ENCODE results near the gene PAQR8. TPM values are rescaled to one million over a fixed set of nuclear protein-coding genes. Genes with fewer than 3 reads are reported as not detected.
"Not testable (repeated sequence)": the region's sequence is repeated elsewhere in the genome, so short reads cannot be mapped to it uniquely, and the experiment has no call there.

The PAQR8 gene
- total and polyA plus RNA-seq, 4 experiments from 2014 or later = 14.5 to 40.9 (median 33.3) TPM

- H3K36me3 ChIP-seq (ENCODE audit: insufficient read depth, low read length) = no peaks in the 10 kb centered on the region
- no peak for DNase-seq
- no peak overlapping the region for H3K27ac ChIP-seq (ENCODE audit: low read depth, low read length)
- H3K4me3 Mint-ChIP-seq = no peak overlapping the region
- CTCF ChIA-PET (ENCODE audit: partially characterized antibody) = interaction anchor here (1.0 to 1.5 kb wide), 2 partner anchors 140 to 360 kb away, joined by 3 to 4 read pairs; partner anchors contain the start of gene MCM3
- intact Hi-C loops (cut with micrococcal nuclease) = loop anchor here (10.0 kb wide), 2 partner anchors 359 to 1121 kb away; partner anchors contain the start of gene GCLC
- peaks cover 0 to 5% (median 1%) of the 10 kb centered on the region in 4 donors for H3K4me1 Mint-ChIP-seq
- H3K9me3 ChIP-seq (ENCODE audit: control insufficient read depth in 1 of 2, low read length in 2 of 2) = no peaks in the 10 kb centered on the region
- no peak overlapping the region for H3K4me3 ChIP-seq (ENCODE audit: low read length in 2 of 2)
- peaks cover 0 to 4% of the 10 kb centered on the region in 2 donors for H3K36me3 Mint-ChIP-seq
- no peak overlapping the region for H3K27ac Mint-ChIP-seq
- peaks cover 0 to 3% (median 0%) of the 10 kb centered on the region in 8 donors for H3K9me3 Mint-ChIP-seq
- H3K27me3 Mint-ChIP-seq = no peaks in the 10 kb centered on the region
- H3K4me1 ChIP-seq (ENCODE audit: insufficient read depth, low read length) = peaks cover 15% of the 10 kb centered on the region
- no peaks in the 10 kb centered on the region for H3K27me3 ChIP-seq (ENCODE audit: insufficient read depth, low read length)
- POLR2A ChIA-PET (ENCODE audit: partially characterized antibody) = interaction anchor here (1.3 kb wide), 1 partner anchor 139 kb away, joined by 3 read pairs; no protein-coding TSS in a partner anchor
These were observed 62.0 kb downstream of the PAQR8 start for GRCh38 chr6:52423971-52424381.

GRCh38 chr6:52424513-52424912 lies 62.6 kb downstream of the PAQR8 start:
- Mint-ChIP-seq H3K9me3 (peaks cover 0 to 3% (median 0%) of the 10 kb centered on the region in 8 donors), H3K27ac (no peak overlapping the region), H3K4me3 (no peak overlapping the region), H3K36me3 (peaks cover 0 to 3% of the 10 kb centered on the region in 2 donors), H3K4me1 (peaks cover 0 to under 1% (median under 1%) of the 10 kb centered on the region in 4 donors), H3K27me3 (no peaks in the 10 kb centered on the region)
- Histone ChIP-seq H3K4me3 (ENCODE audit: low read length in 2 of 2) (no peak overlapping the region), H3K27me3 (ENCODE audit: insufficient read depth, low read length) (no peaks in the 10 kb centered on the region), H3K27ac (ENCODE audit: low read depth, low read length) (no peak overlapping the region), H3K36me3 (ENCODE audit: insufficient read depth, low read length) (no peaks in the 10 kb centered on the region), H3K4me1 (ENCODE audit: insufficient read depth, low read length) (peaks cover 11% of the 10 kb centered on the region), H3K9me3 (ENCODE audit: control insufficient read depth in 1 of 2, low read length in 2 of 2) (no peaks in the 10 kb centered on the region)
- ChIA-PET CTCF (ENCODE audit: partially characterized antibody) (interaction anchor here (0.6 to 1.5 kb wide), 3 partner anchors 140 to 239 kb away, joined by 3 to 4 read pairs (median 4); partner anchors contain the start of gene MCM3), POLR2A (ENCODE audit: partially characterized antibody) (interaction anchor here (1.3 kb wide), 1 partner anchor 139 kb away, joined by 3 read pairs; no protein-coding TSS in a partner anchor)
- intact Hi-C loops (cut with micrococcal nuclease) = loop anchor here (10.0 kb wide), 2 partner anchors 360 to 1120 kb away; partner anchors contain the start of gene GCLC
- no peak for DNase-seq

GRCh38 chr6:52426667-52427066 lies 64.7 kb downstream of the PAQR8 start:
- Mint-ChIP-seq H3K4me3 (no peak overlapping the region), H3K36me3 (no peaks in the 10 kb centered on the region), H3K9me3 (no peaks in the 10 kb centered on the region), H3K27me3 (no peaks in the 10 kb centered on the region), H3K27ac (no peak overlapping the region), H3K4me1 (no peaks in the 10 kb centered on the region)
- ChIA-PET CTCF (ENCODE audit: partially characterized antibody) (no interaction called here), POLR2A (ENCODE audit: partially characterized antibody) (no interaction called here)
- H3K27ac ChIP-seq (ENCODE audit: low read depth, low read length) = no peak overlapping the region
- H3K36me3 ChIP-seq (ENCODE audit: insufficient read depth, low read length) = no peaks in the 10 kb centered on the region
- H3K27me3 ChIP-seq (ENCODE audit: insufficient read depth, low read length) = no peaks in the 10 kb centered on the region
- H3K4me1 ChIP-seq (ENCODE audit: insufficient read depth, low read length) = no peaks in the 10 kb centered on the region
- H3K9me3 ChIP-seq (ENCODE audit: control insufficient read depth in 1 of 2, low read length in 2 of 2) = no peaks in the 10 kb centered on the region
- no peak for DNase-seq
- H3K4me3 ChIP-seq (ENCODE audit: low read length in 2 of 2) = no peak overlapping the region
- intact Hi-C loops (cut with micrococcal nuclease) = loop anchor here (10.0 kb wide), 2 partner anchors 362 to 1118 kb away; partner anchors contain the start of gene GCLC

- not testable (repeated sequence) for H3K27ac Mint-ChIP-seq, H3K4me3 Mint-ChIP-seq
These were observed 71.3 kb downstream of the PAQR8 start for GRCh38 chr6:52433294-52433693.

GRCh38 chr6:52435345-52435744 lies 73.4 kb downstream of the PAQR8 start:
- POLR2A ChIA-PET (ENCODE audit: partially characterized antibody) = no interaction called here
- no peak overlapping the region for H3K27ac Mint-ChIP-seq
- peaks cover 0 to 14% of the 10 kb centered on the region in 2 donors for H3K36me3 Mint-ChIP-seq
- no peak overlapping the region for H3K4me3 Mint-ChIP-seq
- Histone ChIP-seq H3K4me1 (ENCODE audit: insufficient read depth, low read length) (no peaks in the 10 kb centered on the region), H3K27me3 (ENCODE audit: insufficient read depth, low read length) (no peaks in the 10 kb centered on the region), H3K36me3 (ENCODE audit: insufficient read depth, low read length) (no peaks in the 10 kb centered on the region), H3K4me3 (ENCODE audit: low read length in 2 of 2) (no peak overlapping the region), H3K9me3 (ENCODE audit: control insufficient read depth in 1 of 2, low read length in 2 of 2) (no peaks in the 10 kb centered on the region), H3K27ac (ENCODE audit: low read depth, low read length) (no peak overlapping the region)
- no peaks in the 10 kb centered on the region for H3K4me1 Mint-ChIP-seq
- CTCF ChIA-PET (ENCODE audit: partially characterized antibody) = no interaction called here
- intact Hi-C loops (cut with micrococcal nuclease) = no loop called here
- DNase-seq = no peak
- H3K9me3 Mint-ChIP-seq = no peaks in the 10 kb centered on the region
- no peaks in the 10 kb centered on the region for H3K27me3 Mint-ChIP-seq

More at GRCh38 chr6:52433294-52433693, 71.3 kb downstream of the PAQR8 start:
- H3K27me3 ChIP-seq (ENCODE audit: insufficient read depth, low read length); H3K4me1 Mint-ChIP-seq; H3K9me3 ChIP-seq (ENCODE audit: control insufficient read depth in 1 of 2, low read length in 2 of 2); H3K4me3 ChIP-seq (ENCODE audit: low read length in 2 of 2); CTCF ChIA-PET (ENCODE audit: partially characterized antibody); H3K27me3 Mint-ChIP-seq; H3K36me3 ChIP-seq (ENCODE audit: insufficient read depth, low read length); H3K27ac ChIP-seq (ENCODE audit: low read depth, low read length); POLR2A ChIA-PET (ENCODE audit: partially characterized antibody); H3K4me1 ChIP-seq (ENCODE audit: insufficient read depth, low read length); DNase-seq; intact Hi-C loops (cut with micrococcal nuclease); H3K9me3 Mint-ChIP-seq: not testable (repeated sequence)
- H3K36me3 Mint-ChIP-seq = peaks cover 0 to 14% of the 10 kb centered on the region in 2 donors

- intact Hi-C loops (cut with micrococcal nuclease) = no loop called here
- Mint-ChIP-seq H3K36me3 (peaks cover 0 to 20% of the 10 kb centered on the region in 2 donors), H3K27me3 (no peaks in the 10 kb centered on the region), H3K4me3 (no peak overlapping the region), H3K4me1 (no peaks in the 10 kb centered on the region), H3K9me3 (peaks cover 0 to 5% (median 0%) of the 10 kb centered on the region in 8 donors), H3K27ac (no peak overlapping the region)
- no peaks in the 10 kb centered on the region for H3K4me1 ChIP-seq (ENCODE audit: insufficient read depth, low read length)
- ChIA-PET POLR2A (ENCODE audit: partially characterized antibody) (no interaction called here), CTCF (ENCODE audit: partially characterized antibody) (interaction anchor here (0.8 kb wide), 1 partner anchor 174 kb away, joined by 3 read pairs; no protein-coding TSS in a partner anchor)
- no peak overlapping the region for H3K4me3 ChIP-seq (ENCODE audit: low read length in 2 of 2)
- no peaks in the 10 kb centered on the region for H3K9me3 ChIP-seq (ENCODE audit: control insufficient read depth in 1 of 2, low read length in 2 of 2)
- H3K36me3 ChIP-seq (ENCODE audit: insufficient read depth, low read length) = no peaks in the 10 kb centered on the region
- no peaks in the 10 kb centered on the region for H3K27me3 ChIP-seq (ENCODE audit: insufficient read depth, low read length)
- DNase-seq = no peak
- H3K27ac ChIP-seq (ENCODE audit: low read depth, low read length) = no peak overlapping the region
These were observed 77.0 kb downstream of the PAQR8 start for GRCh38 chr6:52438926-52439325.

GRCh38 chr6:52454556-52454955 lies 92.6 kb downstream of the PAQR8 start:
- ChIA-PET POLR2A (ENCODE audit: partially characterized antibody) (interaction anchor here (0.6 kb wide), 1 partner anchor 32 kb away, joined by 3 read pairs; no protein-coding TSS in a partner anchor), CTCF (ENCODE audit: partially characterized antibody) (no interaction called here)
- Mint-ChIP-seq H3K27ac (no peak overlapping the region), H3K27me3 (peaks cover 0 to 1% of the 10 kb centered on the region in 2 donors), H3K4me3 (no peak overlapping the region), H3K9me3 (peaks cover 5 to 24% (median 20%) of the 10 kb centered on the region in 8 donors), H3K36me3 (peaks cover 15 to 37% of the 10 kb centered on the region in 2 donors), H3K4me1 (no peaks in the 10 kb centered on the region)
- no peak overlapping the region for H3K27ac ChIP-seq (ENCODE audit: low read depth, low read length)
- DNase-seq = no peak
- no peak overlapping the region for H3K4me3 ChIP-seq (ENCODE audit: low read length in 2 of 2)
- H3K9me3 ChIP-seq (ENCODE audit: control insufficient read depth in 1 of 2, low read length in 2 of 2) = no peaks in the 10 kb centered on the region
- no peaks in the 10 kb centered on the region for H3K36me3 ChIP-seq (ENCODE audit: insufficient read depth, low read length)
- no peaks in the 10 kb centered on the region for H3K27me3 ChIP-seq (ENCODE audit: insufficient read depth, low read length)
- intact Hi-C loops (cut with micrococcal nuclease) = no loop called here
- H3K4me1 ChIP-seq (ENCODE audit: insufficient read depth, low read length) = no peaks in the 10 kb centered on the region

Measured in CD4-positive, alpha-beta memory T cell (primary cell).